Neural cell (in vitro differentiated cells): ENCODE measurements around the gene FBXW2.

Source experiments
- EZH2 ChIP-seq: fragments of 200-600, 300-800 bp; shearing (Covaris generic), sonication (generic); IDR thresholded peaks from 2 replicates; pipeline ENCODE4 v1.6.1; 2014; ENCODE audit warnings: antibody characterized with exemption, low read length, borderline replicate concordance, mild to moderate bottlenecking; ENCODE audit not compliant: insufficient read depth, poor library complexity, severe bottlenecking
- RAD21 ChIP-seq: fragments of 450-650 bp; conservative IDR thresholded peaks from 2 replicates; pipeline ENCODE4 v1.6.1; 2014; ENCODE audit warnings: antibody characterized with exemption, mild to moderate bottlenecking, moderate library complexity
- TF ChIP-seq, protein P1 (sequence below): fragments of 450-650 bp; IDR thresholded peaks from 2 replicates; pipeline ENCODE4 v1.5.1; 2014; ENCODE audit warnings: antibody characterized with exemption, mild to moderate bottlenecking, moderate library complexity; ENCODE audit not compliant: poor library complexity, severe bottlenecking
- TF ChIP-seq, protein P2 (sequence below): IDR thresholded peaks from 2 replicates; pipeline ENCODE4 v1.6.1; 2012; ENCODE audit warnings: borderline replicate concordance

DNA sequence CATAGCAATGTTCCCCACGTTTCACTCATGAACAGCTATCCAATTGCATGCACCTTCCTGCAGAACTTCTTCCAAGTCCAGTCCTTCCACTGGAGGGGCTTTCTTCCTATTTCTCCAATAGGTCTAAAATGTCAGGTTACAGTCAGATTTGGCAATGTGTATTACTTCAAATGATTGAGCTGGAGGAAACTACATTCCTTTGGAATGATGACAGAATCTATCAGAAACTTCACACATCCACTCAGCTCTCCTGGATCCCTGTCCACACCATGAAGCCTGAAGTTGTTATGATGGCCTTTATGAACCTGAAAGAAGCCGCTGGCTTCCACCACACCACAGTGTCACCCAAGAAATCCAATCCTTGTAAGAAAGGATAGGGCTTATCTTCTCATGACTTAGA, 32.2 kb downstream of the FBXW2 start:
- TF ChIP-seq, protein P1, sequence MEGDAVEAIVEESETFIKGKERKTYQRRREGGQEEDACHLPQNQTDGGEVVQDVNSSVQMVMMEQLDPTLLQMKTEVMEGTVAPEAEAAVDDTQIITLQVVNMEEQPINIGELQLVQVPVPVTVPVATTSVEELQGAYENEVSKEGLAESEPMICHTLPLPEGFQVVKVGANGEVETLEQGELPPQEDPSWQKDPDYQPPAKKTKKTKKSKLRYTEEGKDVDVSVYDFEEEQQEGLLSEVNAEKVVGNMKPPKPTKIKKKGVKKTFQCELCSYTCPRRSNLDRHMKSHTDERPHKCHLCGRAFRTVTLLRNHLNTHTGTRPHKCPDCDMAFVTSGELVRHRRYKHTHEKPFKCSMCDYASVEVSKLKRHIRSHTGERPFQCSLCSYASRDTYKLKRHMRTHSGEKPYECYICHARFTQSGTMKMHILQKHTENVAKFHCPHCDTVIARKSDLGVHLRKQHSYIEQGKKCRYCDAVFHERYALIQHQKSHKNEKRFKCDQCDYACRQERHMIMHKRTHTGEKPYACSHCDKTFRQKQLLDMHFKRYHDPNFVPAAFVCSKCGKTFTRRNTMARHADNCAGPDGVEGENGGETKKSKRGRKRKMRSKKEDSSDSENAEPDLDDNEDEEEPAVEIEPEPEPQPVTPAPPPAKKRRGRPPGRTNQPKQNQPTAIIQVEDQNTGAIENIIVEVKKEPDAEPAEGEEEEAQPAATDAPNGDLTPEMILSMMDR = no peak
- TF ChIP-seq EZH2 = no peak
- TF ChIP-seq, protein P2, sequence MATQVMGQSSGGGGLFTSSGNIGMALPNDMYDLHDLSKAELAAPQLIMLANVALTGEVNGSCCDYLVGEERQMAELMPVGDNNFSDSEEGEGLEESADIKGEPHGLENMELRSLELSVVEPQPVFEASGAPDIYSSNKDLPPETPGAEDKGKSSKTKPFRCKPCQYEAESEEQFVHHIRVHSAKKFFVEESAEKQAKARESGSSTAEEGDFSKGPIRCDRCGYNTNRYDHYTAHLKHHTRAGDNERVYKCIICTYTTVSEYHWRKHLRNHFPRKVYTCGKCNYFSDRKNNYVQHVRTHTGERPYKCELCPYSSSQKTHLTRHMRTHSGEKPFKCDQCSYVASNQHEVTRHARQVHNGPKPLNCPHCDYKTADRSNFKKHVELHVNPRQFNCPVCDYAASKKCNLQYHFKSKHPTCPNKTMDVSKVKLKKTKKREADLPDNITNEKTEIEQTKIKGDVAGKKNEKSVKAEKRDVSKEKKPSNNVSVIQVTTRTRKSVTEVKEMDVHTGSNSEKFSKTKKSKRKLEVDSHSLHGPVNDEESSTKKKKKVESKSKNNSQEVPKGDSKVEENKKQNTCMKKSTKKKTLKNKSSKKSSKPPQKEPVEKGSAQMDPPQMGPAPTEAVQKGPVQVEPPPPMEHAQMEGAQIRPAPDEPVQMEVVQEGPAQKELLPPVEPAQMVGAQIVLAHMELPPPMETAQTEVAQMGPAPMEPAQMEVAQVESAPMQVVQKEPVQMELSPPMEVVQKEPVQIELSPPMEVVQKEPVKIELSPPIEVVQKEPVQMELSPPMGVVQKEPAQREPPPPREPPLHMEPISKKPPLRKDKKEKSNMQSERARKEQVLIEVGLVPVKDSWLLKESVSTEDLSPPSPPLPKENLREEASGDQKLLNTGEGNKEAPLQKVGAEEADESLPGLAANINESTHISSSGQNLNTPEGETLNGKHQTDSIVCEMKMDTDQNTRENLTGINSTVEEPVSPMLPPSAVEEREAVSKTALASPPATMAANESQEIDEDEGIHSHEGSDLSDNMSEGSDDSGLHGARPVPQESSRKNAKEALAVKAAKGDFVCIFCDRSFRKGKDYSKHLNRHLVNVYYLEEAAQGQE = no peak
- no peak for TF ChIP-seq RAD21
